SJSA1 (cell line): ENCODE measurements around the gene CDC25A. TPM values are rescaled to one million over a fixed set of nuclear protein-coding genes. Genes with fewer than 3 reads are reported as not detected.

Experiments
- DNase-seq, 2 experiments: peaks; one replicate each; pipeline ENCODE4 v3.0.0-alpha.2; 2015 to 2020; ENCODE audit warnings: low spot score in 2 of 2, low read depth in 1 of 2
- H3K27ac ChIP-seq: fragments of 250-450 bp; sonication (Bioruptor Pico); 2 replicates; pipeline ENCODE4 v1.5.1; 2020; ENCODE audit warnings: mild to moderate bottlenecking, moderate library complexity
- H3K27me3 ChIP-seq: fragments of 250-450 bp; sonication (Bioruptor Pico); replicated peaks from 2 replicates; pipeline ENCODE4 v1.5.1; 2020; ENCODE audit warnings: mild to moderate bottlenecking, moderate library complexity
- H3K36me3 ChIP-seq: fragments of 250-450 bp; sonication (Bioruptor Pico); 2 replicates; pipeline ENCODE4 v1.5.1; 2020; ENCODE audit warnings: mild to moderate bottlenecking
- H3K4me1 ChIP-seq: fragments of 250-450 bp; sonication (Bioruptor Pico); replicated peaks from 2 replicates; pipeline ENCODE4 v1.6.1; 2021; ENCODE audit warnings: mild to moderate bottlenecking
- H3K4me3 ChIP-seq: fragments of 250-450 bp; sonication (Bioruptor Pico); 2 replicates; pipeline ENCODE4 v1.5.1; 2020; ENCODE audit warnings: mild to moderate bottlenecking
- H3K9me3 ChIP-seq: fragments of 250-450 bp; sonication (Bioruptor Pico); replicated peaks from 2 replicates; pipeline ENCODE4 v1.5.1; 2020; ENCODE audit warnings: mild to moderate bottlenecking
- total RNA-seq: library from RNA; depleted of rRNA; stranded (reverse); fragments of >200 nt; shearing (Covaris generic); gene quantifications from 2 replicates; pipeline ENCODE4 v1.2.3, GENCODE V29; 2014

CDC25A gene
- total RNA-seq, 1 experiment from 2014 or later, result 29.1 TPM

- Histone ChIP-seq H3K27ac (no peak overlapping the region), H3K27me3 (no peaks in the 10 kb centered on the region), H3K4me3 (no peak overlapping the region), H3K36me3 (no peaks in the 10 kb centered on the region), H3K9me3 (no peaks in the 10 kb centered on the region), H3K4me1 (no peaks in the 10 kb centered on the region)
- no peak for DNase-seq
These were observed 44.6 kb downstream of the CDC25A start for GRCh38 chr3:48143567-48143966.

- DNase-seq, result no peak
- H3K36me3 ChIP-seq, result no peaks in the 10 kb centered on the region
- no peaks in the 10 kb centered on the region for H3K9me3 ChIP-seq
- H3K4me3 ChIP-seq, result no peak overlapping the region
- H3K27ac ChIP-seq, result no peak overlapping the region
- no peaks in the 10 kb centered on the region for H3K4me1 ChIP-seq
- no peaks in the 10 kb centered on the region for H3K27me3 ChIP-seq
These were observed 45.8 kb downstream of the CDC25A start for GRCh38 chr3:48142316-48142870.

- no peaks in the 10 kb centered on the region for H3K36me3 ChIP-seq
- DNase-seq, result no peak
- H3K4me3 ChIP-seq, result no peak overlapping the region
- no peaks in the 10 kb centered on the region for H3K27me3 ChIP-seq
- H3K9me3 ChIP-seq, result no peaks in the 10 kb centered on the region
- no peak overlapping the region for H3K27ac ChIP-seq
- no peaks in the 10 kb centered on the region for H3K4me1 ChIP-seq
These were observed 46.5 kb downstream of the CDC25A start for GRCh38 chr3:48141604-48142137.

- H3K9me3 ChIP-seq, result no peaks in the 10 kb centered on the region
- no peaks in the 10 kb centered on the region for H3K36me3 ChIP-seq
- H3K4me3 ChIP-seq, result no peak overlapping the region
- H3K27me3 ChIP-seq, result no peaks in the 10 kb centered on the region
- no peaks in the 10 kb centered on the region for H3K4me1 ChIP-seq
- no peak for DNase-seq
- H3K27ac ChIP-seq, result no peak overlapping the region
These were observed 47.1 kb downstream of the CDC25A start for GRCh38 chr3:48140936-48141603.

- Histone ChIP-seq H3K4me1 (no peaks in the 10 kb centered on the region), H3K9me3 (no peaks in the 10 kb centered on the region), H3K27ac (no peak overlapping the region), H3K4me3 (no peak overlapping the region), H3K36me3 (no peaks in the 10 kb centered on the region), H3K27me3 (no peaks in the 10 kb centered on the region)
- DNase-seq, result no peak
These were observed 47.9 kb downstream of the CDC25A start for GRCh38 chr3:48140336-48140757.

- H3K27me3 ChIP-seq, result no peaks in the 10 kb centered on the region
- H3K9me3 ChIP-seq, result no peaks in the 10 kb centered on the region
- no peak overlapping the region for H3K4me3 ChIP-seq
- H3K4me1 ChIP-seq, result no peaks in the 10 kb centered on the region
- no peaks in the 10 kb centered on the region for H3K36me3 ChIP-seq
- DNase-seq, result no peak
- H3K27ac ChIP-seq, result no peak overlapping the region
These were observed 50.7 kb downstream of the CDC25A start for GRCh38 chr3:48137425-48137999.

GRCh38 chr3:48135552-48136495 is 52.4 kb downstream of the CDC25A start:
- H3K27ac ChIP-seq, result no peak overlapping the region
- peaks cover 10% of the 10 kb centered on the region for H3K4me1 ChIP-seq
- no peaks in the 10 kb centered on the region for H3K36me3 ChIP-seq
- no peak overlapping the region for H3K4me3 ChIP-seq
- H3K9me3 ChIP-seq, result no peaks in the 10 kb centered on the region
- DNase-seq, result no peak
- H3K27me3 ChIP-seq, result no peaks in the 10 kb centered on the region

GRCh38 chr3:48130321-48130904 is 57.8 kb downstream of the CDC25A start:
- Histone ChIP-seq H3K4me1 (peaks cover 30% of the 10 kb centered on the region), H3K36me3 (no peaks in the 10 kb centered on the region), H3K27me3 (no peaks in the 10 kb centered on the region), H3K27ac (peak overlapping the region; percentile 66), H3K4me3 (no peak overlapping the region), H3K9me3 (no peaks in the 10 kb centered on the region)
- DNase-seq, result peak; percentile 88 to 91

- Histone ChIP-seq H3K27me3 (no peaks in the 10 kb centered on the region), H3K36me3 (no peaks in the 10 kb centered on the region), H3K27ac (peak overlapping the region; percentile 66), H3K4me1 (peaks cover 35% of the 10 kb centered on the region), H3K9me3 (no peaks in the 10 kb centered on the region), H3K4me3 (no peak overlapping the region)
- DNase-seq, result no peak
These were observed 58.3 kb downstream of the CDC25A start for GRCh38 chr3:48129921-48130320.

- Histone ChIP-seq H3K4me3 (no peak overlapping the region), H3K9me3 (no peaks in the 10 kb centered on the region), H3K4me1 (peaks cover 40% of the 10 kb centered on the region), H3K27ac (no peak overlapping the region), H3K27me3 (no peaks in the 10 kb centered on the region), H3K36me3 (no peaks in the 10 kb centered on the region)
- no peak for DNase-seq
These were observed 59.4 kb downstream of the CDC25A start for GRCh38 chr3:48128774-48129173.

GRCh38 chr3:48125886-48126622 is 62.2 kb downstream of the CDC25A start:
- H3K27me3 ChIP-seq, result no peaks in the 10 kb centered on the region
- H3K4me1 ChIP-seq, result peaks cover 33% of the 10 kb centered on the region
- no peak overlapping the region for H3K27ac ChIP-seq
- H3K36me3 ChIP-seq, result no peaks in the 10 kb centered on the region
- DNase-seq, result no peak
- H3K9me3 ChIP-seq, result no peaks in the 10 kb centered on the region
- H3K4me3 ChIP-seq, result no peak overlapping the region

- H3K27ac ChIP-seq, result no peak overlapping the region
These were observed 63.1 kb downstream of the CDC25A start for GRCh38 chr3:48125013-48125705.

More at GRCh38 chr3:48125013-48125705, 63.1 kb downstream of the CDC25A start:
- peak; percentile 69 to 72 for DNase-seq
- Histone ChIP-seq H3K36me3 (no peaks in the 10 kb centered on the region), H3K4me1 (peaks cover 24% of the 10 kb centered on the region), H3K4me3 (no peak overlapping the region), H3K9me3 (no peaks in the 10 kb centered on the region), H3K27me3 (no peaks in the 10 kb centered on the region)
